GM04503 (cell line): ENCODE results near the gene HEPACAM2.

Experiments
- DNase-seq: peaks from one replicate; pipeline ENCODE4 v3.0.0-alpha.2; 2012; ENCODE audit warnings: low read depth

Gene HEPACAM2

GRCh38 chr7:93147363-93147762 lies 78.9 kb downstream of the HEPACAM2 start:
- DNase-seq = no peak

GRCh38 chr7:93146472-93147141 lies 79.7 kb downstream of the HEPACAM2 start:
- no peak for DNase-seq

GRCh38 chr7:93146036-93146435 lies 80.2 kb downstream of the HEPACAM2 start:
- DNase-seq = no peak

GRCh38 chr7:93145354-93145753 lies 80.9 kb downstream of the HEPACAM2 start:
- no peak for DNase-seq

- no peak for DNase-seq
These were observed 84.1 kb downstream of the HEPACAM2 start for GRCh38 chr7:93142127-93142526.

- no peak for DNase-seq
These were observed 85.6 kb downstream of the HEPACAM2 start for GRCh38 chr7:93140582-93141191.

GRCh38 chr7:93138576-93138975 lies 87.7 kb downstream of the HEPACAM2 start:
- no peak for DNase-seq
